K562 (cell line): Measurements from ENCODE around the gene CLTB. TPM values are rescaled to one million over a fixed set of nuclear protein-coding genes. Genes with fewer than 3 reads are reported as not detected.

Source experiments
- HNRNPUL1 ChIP-seq: fragments of 200-400 bp; formaldehyde crosslinking; IDR thresholded peaks from 2 replicates; pipeline ENCODE4 v1.6.1; 2017; ENCODE audit warnings: low read length
- PHF8 ChIP-seq: fragments of 200-600 bp; sonication (generic); IDR thresholded peaks from 2 replicates; pipeline ENCODE4 v1.6.1; 2012; ENCODE audit warnings: mixed run types, mild to moderate bottlenecking, inconsistent platforms, low read length, moderate library complexity, borderline replicate concordance
- PHTF2 ChIP-seq: fragments of 250-450 bp; sonication (Bioruptor Pico); IDR thresholded peaks from 2 replicates; pipeline ENCODE4 v1.5.0; 2021; ENCODE audit warnings: mild to moderate bottlenecking
- RAD21 ChIP-seq, 2 experiments: fragments of 250-450 bp in 1 of 2; fragments of 450-650 bp in 1 of 2; sonication (Bioruptor Pico) in 1 of 2; formaldehyde crosslinking in 1 of 2; IDR thresholded peaks in 1 of 2; conservative IDR thresholded peaks in 1 of 2; 2 replicates each; pipeline versions ENCODE4 v1.4.0 to v1.8.0; 2020 to 2022; ENCODE audit warnings: mild to moderate bottlenecking in 2 of 2, moderate library complexity in 1 of 2
- STAG1 ChIP-seq: sonication (generic); formaldehyde crosslinking; IDR thresholded peaks from 2 replicates; pipeline ENCODE4 v1.5.0; 2020; ENCODE audit warnings: missing genetic modification reagents, borderline replicate concordance
- TCF3 ChIP-seq: sonication (generic); formaldehyde crosslinking; IDR thresholded peaks from 2 replicates; pipeline ENCODE4 v1.4.0; 2020; ENCODE audit warnings: mild to moderate bottlenecking, missing genetic modification reagents
- THRAP3 ChIP-seq: fragments of 450-650 bp; IDR thresholded peaks from 2 replicates; pipeline ENCODE4 v1.6.1; 2016; ENCODE audit warnings: mild to moderate bottlenecking, inconsistent platforms, borderline replicate concordance
- XRCC3 ChIP-seq: fragments of 450-650 bp; IDR thresholded peaks from 2 replicates; pipeline ENCODE4 v1.6.1; 2017; ENCODE audit warnings: mild to moderate bottlenecking, moderate library complexity
- ZFP30 ChIP-seq: fragments of 250-450 bp; sonication (Bioruptor Pico); IDR thresholded peaks from 2 replicates; pipeline ENCODE4 v1.8.0; 2022; ENCODE audit warnings: moderate library complexity, mild to moderate bottlenecking, inconsistent platforms, borderline replicate concordance
- ZNF785 ChIP-seq: fragments of 250-450 bp; sonication (Bioruptor Pico); IDR thresholded peaks from 2 replicates; pipeline ENCODE4 v1.4.0; 2020; ENCODE audit warnings: mild to moderate bottlenecking
- polyA plus RNA-seq, 8 experiments: library from polyadenylated mRNA; depleted of rRNA in 4 of 8; stranded (reverse) in 5 of 8; unstranded in 3 of 8; fragments of >200 nt; fragmentation: Nextera tagmentation in 2 of 8; fragmentation: Illumina TruSeq in 1 of 8; extraction: Ambion mirVana in 2 of 8; extraction: Trizol in 1 of 8; gene quantifications; 2 replicates each; pipeline versions ENCODE4 v1.2.1 to v1.2.3, GENCODE V29; 2011 to 2014; ENCODE audit warnings: inconsistent platforms in 1 of 8, missing spikeins in 1 of 8
- total RNA-seq, 7 experiments: library from RNA; depleted of rRNA in 6 of 7; stranded (reverse); fragments of >200 nt in 6 of 7; fragmentation: Illumina TruSeq in 2 of 7; extraction: Trizol in 2 of 7; gene quantifications; 2 replicates each; pipeline versions ENCODE4 v1.2.1 to v1.2.3, GENCODE V29; 2011 to 2021; ENCODE audit warnings: low replicate concordance in 1 of 7
- TF ChIP-seq, protein P1 (sequence below), 2 experiments: IDR thresholded peaks in 1 of 2; conservative IDR thresholded peaks in 1 of 2; 2 replicates each; pipeline ENCODE4 v1.6.1; 2016; ENCODE audit warnings: low read depth in 2 of 2, mild to moderate bottlenecking in 1 of 2, missing compliant biosample characterization in 1 of 2, missing genetic modification characterization in 1 of 2, moderate library complexity in 1 of 2
- TF ChIP-seq, protein P2 (sequence below), 2 experiments: fragments of 450-650 bp; conservative IDR thresholded peaks; 2 replicates each; pipeline ENCODE4 v1.6.1; 2017; ENCODE audit warnings: mild to moderate bottlenecking in 2 of 2, moderate library complexity in 2 of 2
- TF ChIP-seq, protein P3 (sequence below): sonication (generic); formaldehyde crosslinking; IDR thresholded peaks from 2 replicates; pipeline ENCODE4 v1.8.1; 2022; ENCODE audit warnings: missing genetic modification reagents
- TF ChIP-seq, protein P4 (sequence below), 2 experiments: IDR thresholded peaks; 2 replicates each; pipeline ENCODE4 v1.6.1; 2011; ENCODE audit warnings: borderline replicate concordance in 1 of 2, control low read depth in 1 of 2, low read depth in 1 of 2, low read length in 1 of 2, mild to moderate bottlenecking in 1 of 2, mixed read lengths in 1 of 2, moderate library complexity in 1 of 2; ENCODE audit not compliant: insufficient read depth in 1 of 2, insufficient read length in 1 of 2, poor library complexity in 1 of 2, severe bottlenecking in 1 of 2; ENCODE audit errors: extremely low read depth in 1 of 2
- TF ChIP-seq, protein P5 (sequence below): sonication (generic); formaldehyde crosslinking; IDR thresholded peaks from 2 replicates; pipeline ENCODE4 v1.9.0; 2022; ENCODE audit warnings: mild to moderate bottlenecking, missing genetic modification reagents
- TF ChIP-seq, protein P6 (sequence below): sonication (generic); formaldehyde crosslinking; IDR thresholded peaks from 2 replicates; pipeline ENCODE4 v1.8.0; 2022; ENCODE audit warnings: mild to moderate bottlenecking, missing genetic modification reagents

CLTB gene
- total and polyA plus RNA-seq, 9 of the 15 experiments (the other 6 are each of a cell fraction or from before 2014, with no cell fraction given) = 1.8 to 117 (median 39.0) TPM

DNA sequence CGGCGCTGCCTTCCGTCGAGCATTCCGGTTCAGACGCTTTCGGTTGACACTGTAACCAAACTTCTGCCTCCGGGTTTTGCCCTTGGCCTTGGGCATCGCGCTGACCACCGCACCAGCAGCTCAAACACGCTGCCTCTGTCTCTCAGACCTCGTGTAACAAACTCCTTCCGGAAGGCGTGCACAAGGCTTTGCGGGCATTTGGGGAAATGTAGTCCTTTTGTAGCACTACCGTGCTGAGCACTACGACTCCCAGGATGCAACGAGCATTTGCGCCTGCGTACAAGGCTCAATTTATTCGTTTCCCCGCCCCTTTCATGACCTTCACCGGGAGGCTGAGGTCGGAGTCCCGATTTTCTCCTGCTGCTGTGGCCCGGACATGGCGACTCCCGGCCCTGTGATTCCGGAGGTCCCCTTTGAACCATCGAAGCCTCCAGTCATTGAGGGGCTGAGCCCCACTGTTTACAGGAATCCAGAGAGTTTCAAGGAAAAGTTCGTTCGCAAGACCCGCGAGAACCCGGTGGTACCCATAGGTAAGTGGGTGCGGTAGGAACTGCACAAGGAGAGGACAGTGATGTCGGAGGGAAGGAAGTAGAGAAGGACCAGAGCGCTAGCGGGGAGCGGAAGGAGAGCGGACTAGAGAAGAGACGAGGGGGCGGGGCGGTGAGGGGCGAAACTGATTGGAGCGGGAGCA is 27.8 kb downstream of the CLTB start, which contains the start of the genes HIGD2A and NOP16 (continued):
- TF ChIP-seq, protein P1, sequence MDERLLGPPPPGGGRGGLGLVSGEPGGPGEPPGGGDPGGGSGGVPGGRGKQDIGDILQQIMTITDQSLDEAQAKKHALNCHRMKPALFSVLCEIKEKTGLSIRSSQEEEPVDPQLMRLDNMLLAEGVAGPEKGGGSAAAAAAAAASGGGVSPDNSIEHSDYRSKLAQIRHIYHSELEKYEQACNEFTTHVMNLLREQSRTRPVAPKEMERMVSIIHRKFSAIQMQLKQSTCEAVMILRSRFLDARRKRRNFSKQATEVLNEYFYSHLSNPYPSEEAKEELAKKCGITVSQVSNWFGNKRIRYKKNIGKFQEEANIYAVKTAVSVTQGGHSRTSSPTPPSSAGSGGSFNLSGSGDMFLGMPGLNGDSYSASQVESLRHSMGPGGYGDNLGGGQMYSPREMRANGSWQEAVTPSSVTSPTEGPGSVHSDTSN (CRISPR knock-in tag; IDR thresholded peaks at IDR 0.05; ENCODE audit: low read depth) = no peak
- TF ChIP-seq, protein P1 (tag; conservative IDR thresholded peaks at IDR 0.05; ENCODE audit: low read depth) = no peak
- TF ChIP-seq PHF8 = peak; percentile 94
- TF ChIP-seq ZNF785 (CRISPR knock-in tag) = no peak
- TF ChIP-seq THRAP3 = peak; percentile 82; the same call in 1 of the 2 replicates
- no peak for TF ChIP-seq XRCC3
- no peak for TF ChIP-seq STAG1 (CRISPR knock-in tag)
- TF ChIP-seq PHTF2 = no peak
- TF ChIP-seq, protein P2, sequence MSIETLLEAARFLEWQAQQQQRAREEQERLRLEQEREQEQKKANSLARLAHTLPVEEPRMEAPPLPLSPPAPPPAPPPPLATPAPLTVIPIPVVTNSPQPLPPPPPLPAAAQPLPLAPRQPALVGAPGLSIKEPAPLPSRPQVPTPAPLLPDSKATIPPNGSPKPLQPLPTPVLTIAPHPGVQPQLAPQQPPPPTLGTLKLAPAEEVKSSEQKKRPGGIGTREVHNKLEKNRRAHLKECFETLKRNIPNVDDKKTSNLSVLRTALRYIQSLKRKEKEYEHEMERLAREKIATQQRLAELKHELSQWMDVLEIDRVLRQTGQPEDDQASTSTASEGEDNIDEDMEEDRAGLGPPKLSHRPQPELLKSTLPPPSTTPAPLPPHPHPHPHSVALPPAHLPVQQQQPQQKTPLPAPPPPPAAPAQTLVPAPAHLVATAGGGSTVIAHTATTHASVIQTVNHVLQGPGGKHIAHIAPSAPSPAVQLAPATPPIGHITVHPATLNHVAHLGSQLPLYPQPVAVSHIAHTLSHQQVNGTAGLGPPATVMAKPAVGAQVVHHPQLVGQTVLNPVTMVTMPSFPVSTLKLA (conservative IDR thresholded peaks at IDR 0.05) = peak; percentile 98 to 99
- TF ChIP-seq, protein P3, sequence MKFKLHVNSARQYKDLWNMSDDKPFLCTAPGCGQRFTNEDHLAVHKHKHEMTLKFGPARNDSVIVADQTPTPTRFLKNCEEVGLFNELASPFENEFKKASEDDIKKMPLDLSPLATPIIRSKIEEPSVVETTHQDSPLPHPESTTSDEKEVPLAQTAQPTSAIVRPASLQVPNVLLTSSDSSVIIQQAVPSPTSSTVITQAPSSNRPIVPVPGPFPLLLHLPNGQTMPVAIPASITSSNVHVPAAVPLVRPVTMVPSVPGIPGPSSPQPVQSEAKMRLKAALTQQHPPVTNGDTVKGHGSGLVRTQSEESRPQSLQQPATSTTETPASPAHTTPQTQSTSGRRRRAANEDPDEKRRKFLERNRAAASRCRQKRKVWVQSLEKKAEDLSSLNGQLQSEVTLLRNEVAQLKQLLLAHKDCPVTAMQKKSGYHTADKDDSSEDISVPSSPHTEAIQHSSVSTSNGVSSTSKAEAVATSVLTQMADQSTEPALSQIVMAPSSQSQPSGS (CRISPR knock-in tag) = no peak
- TF ChIP-seq ZFP30 = no peak
- TF ChIP-seq, protein P4, sequence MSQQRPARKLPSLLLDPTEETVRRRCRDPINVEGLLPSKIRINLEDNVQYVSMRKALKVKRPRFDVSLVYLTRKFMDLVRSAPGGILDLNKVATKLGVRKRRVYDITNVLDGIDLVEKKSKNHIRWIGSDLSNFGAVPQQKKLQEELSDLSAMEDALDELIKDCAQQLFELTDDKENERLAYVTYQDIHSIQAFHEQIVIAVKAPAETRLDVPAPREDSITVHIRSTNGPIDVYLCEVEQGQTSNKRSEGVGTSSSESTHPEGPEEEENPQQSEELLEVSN (IDR thresholded peaks at IDR 0.05; ENCODE audit: borderline replicate concordance in 1 of 2, extremely low read depth in 1 of 2, insufficient read depth in 1 of 2, insufficient read length in 1 of 2, low read depth in 1 of 2, low read length in 1 of 2, poor library complexity in 1 of 2, severe bottlenecking in 1 of 2) = peak; percentile 78 to 82
- 0 out of 2 replicates have a peak, but pooled peaks have one; percentile 30 for TF ChIP-seq TCF3 (CRISPR knock-in tag)
- peak; percentile 1 to 6; a peak in 1 of 4 replicates for TF ChIP-seq RAD21 (CRISPR knock-in tag; conservative IDR thresholded peaks at IDR 0.05 in 1 of 2, IDR thresholded peaks at IDR 0.05 in 1 of 2)
- no peak for TF ChIP-seq HNRNPUL1
- TF ChIP-seq, protein P5, sequence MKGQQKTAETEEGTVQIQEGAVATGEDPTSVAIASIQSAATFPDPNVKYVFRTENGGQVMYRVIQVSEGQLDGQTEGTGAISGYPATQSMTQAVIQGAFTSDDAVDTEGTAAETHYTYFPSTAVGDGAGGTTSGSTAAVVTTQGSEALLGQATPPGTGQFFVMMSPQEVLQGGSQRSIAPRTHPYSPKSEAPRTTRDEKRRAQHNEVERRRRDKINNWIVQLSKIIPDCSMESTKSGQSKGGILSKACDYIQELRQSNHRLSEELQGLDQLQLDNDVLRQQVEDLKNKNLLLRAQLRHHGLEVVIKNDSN (CRISPR knock-in tag) = no peak
- TF ChIP-seq, protein P6, sequence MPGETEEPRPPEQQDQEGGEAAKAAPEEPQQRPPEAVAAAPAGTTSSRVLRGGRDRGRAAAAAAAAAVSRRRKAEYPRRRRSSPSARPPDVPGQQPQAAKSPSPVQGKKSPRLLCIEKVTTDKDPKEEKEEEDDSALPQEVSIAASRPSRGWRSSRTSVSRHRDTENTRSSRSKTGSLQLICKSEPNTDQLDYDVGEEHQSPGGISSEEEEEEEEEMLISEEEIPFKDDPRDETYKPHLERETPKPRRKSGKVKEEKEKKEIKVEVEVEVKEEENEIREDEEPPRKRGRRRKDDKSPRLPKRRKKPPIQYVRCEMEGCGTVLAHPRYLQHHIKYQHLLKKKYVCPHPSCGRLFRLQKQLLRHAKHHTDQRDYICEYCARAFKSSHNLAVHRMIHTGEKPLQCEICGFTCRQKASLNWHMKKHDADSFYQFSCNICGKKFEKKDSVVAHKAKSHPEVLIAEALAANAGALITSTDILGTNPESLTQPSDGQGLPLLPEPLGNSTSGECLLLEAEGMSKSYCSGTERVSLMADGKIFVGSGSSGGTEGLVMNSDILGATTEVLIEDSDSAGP (CRISPR knock-in tag) = no peak
